ENCODE results near the gene BABAM2. TPM values are rescaled to one million over a fixed set of nuclear protein-coding genes. Genes with fewer than 3 reads are reported as not detected.

BABAM2 gene
- total RNA-seq, 1 donor from 2014 or later, result 43.5 TPM

DNA sequence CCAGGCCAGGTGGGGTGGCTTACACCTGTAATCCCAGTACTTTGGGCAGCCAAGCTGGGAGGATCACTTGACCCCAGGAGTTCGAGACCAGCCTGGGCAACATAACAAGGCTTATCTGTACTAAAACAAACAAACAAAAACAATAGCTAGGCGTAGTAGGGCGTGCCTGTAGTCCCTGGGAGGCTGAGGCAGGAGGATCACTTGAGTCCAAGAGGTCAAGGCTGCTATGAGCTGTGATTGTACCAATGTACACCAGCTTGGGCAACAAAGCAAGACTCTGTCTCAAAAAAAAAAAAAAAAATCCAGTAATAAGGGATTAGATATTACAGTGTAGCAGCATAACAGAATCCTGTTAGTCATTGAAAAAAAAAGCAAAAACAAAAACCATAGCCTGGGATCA lies 279.0 kb downstream of the BABAM2 start:
- H3K27ac Mint-ChIP-seq, result no peak overlapping the region
- TF ChIP-seq, protein P1, sequence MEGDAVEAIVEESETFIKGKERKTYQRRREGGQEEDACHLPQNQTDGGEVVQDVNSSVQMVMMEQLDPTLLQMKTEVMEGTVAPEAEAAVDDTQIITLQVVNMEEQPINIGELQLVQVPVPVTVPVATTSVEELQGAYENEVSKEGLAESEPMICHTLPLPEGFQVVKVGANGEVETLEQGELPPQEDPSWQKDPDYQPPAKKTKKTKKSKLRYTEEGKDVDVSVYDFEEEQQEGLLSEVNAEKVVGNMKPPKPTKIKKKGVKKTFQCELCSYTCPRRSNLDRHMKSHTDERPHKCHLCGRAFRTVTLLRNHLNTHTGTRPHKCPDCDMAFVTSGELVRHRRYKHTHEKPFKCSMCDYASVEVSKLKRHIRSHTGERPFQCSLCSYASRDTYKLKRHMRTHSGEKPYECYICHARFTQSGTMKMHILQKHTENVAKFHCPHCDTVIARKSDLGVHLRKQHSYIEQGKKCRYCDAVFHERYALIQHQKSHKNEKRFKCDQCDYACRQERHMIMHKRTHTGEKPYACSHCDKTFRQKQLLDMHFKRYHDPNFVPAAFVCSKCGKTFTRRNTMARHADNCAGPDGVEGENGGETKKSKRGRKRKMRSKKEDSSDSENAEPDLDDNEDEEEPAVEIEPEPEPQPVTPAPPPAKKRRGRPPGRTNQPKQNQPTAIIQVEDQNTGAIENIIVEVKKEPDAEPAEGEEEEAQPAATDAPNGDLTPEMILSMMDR (IDR thresholded peaks at IDR 0.05; ENCODE audit: unreplicated experiment), result no peak
- H3K4me1 Mint-ChIP-seq, result peaks cover 29% of the 10 kb centered on the region
- no peak overlapping the region for H3K4me3 Mint-ChIP-seq
- no peaks in the 10 kb centered on the region for H3K9me3 Mint-ChIP-seq
- H3K27me3 Mint-ChIP-seq (ENCODE audit: low read depth), result no peaks in the 10 kb centered on the region
- DNase-seq (ENCODE audit: low spot score in 2 of 2, unreplicated experiment in 2 of 2), result no peak
- no peaks in the 10 kb centered on the region for H3K36me3 Mint-ChIP-seq

DNA sequence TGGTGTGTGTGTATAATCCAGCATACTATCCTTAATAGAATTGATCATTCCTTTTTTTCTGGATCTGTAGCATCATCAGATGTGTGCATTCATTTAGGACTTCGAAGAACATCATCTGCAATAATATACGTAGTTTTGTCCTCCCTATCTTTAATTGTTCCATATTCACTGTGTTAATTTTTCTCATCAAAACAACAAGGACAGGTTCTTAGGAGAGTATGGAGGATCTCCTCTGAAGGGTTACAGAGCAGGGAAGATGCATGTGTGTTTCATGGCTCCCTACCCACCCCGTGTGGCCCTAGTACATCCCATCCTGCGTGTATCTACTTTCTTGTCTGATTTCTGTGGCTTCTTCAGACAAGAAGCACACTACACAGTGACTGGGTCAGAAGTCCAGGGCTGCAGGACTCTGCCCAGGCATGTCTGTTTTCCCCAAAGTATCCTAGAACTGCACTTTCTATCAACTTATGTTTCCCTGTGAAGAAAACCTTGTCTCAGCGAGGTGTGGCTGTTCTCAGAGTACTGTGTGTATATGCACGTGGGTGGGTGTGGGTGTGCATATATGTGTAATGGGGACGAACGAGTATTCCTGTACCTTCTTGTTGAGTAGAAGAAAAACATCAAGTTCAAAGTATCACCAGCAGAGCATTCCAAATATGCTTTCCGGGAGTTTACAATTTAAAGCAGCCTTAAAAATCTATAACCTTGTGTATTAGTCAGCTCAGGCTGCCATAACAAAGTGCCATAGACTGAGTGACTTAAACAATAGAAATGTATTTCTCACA lies 281.8 kb downstream of the BABAM2 start:
- TF ChIP-seq, protein P1 (IDR thresholded peaks at IDR 0.05; ENCODE audit: unreplicated experiment), result no peak
- Mint-ChIP-seq H3K36me3 (peaks cover 14% of the 10 kb centered on the region), H3K27me3 (ENCODE audit: low read depth) (no peaks in the 10 kb centered on the region), H3K4me3 (no peak overlapping the region), H3K27ac (peak overlapping the region; percentile 85), H3K9me3 (peaks cover 16% of the 10 kb centered on the region), H3K4me1 (peaks cover 21% of the 10 kb centered on the region)
- DNase-seq (ENCODE audit: low spot score in 2 of 2, unreplicated experiment in 2 of 2), result no peak

DNA sequence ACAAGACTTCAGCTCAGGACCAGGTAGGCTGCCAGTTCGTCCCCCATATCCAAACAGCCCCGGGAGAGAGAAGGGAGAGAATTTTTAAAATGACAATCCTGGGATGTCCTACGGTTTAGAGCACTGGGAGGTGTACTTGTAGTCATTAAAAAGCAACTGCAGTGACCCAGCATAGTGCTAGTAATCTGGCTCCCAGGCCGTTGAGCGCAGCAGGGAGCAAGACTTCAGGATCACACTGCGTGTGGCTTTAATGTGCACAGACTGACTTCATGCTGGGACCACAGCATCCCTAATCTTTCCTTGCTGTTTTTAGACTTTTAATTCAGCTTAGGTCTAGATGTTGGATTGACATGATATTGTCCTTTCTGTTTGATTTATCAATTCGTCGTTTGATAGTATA lies 282.8 kb downstream of the BABAM2 start:
- no peaks in the 10 kb centered on the region for H3K27me3 Mint-ChIP-seq (ENCODE audit: low read depth)
- DNase-seq (ENCODE audit: low spot score in 2 of 2, unreplicated experiment in 2 of 2), result no peak
- H3K4me3 Mint-ChIP-seq, result no peak overlapping the region
- peaks cover 21% of the 10 kb centered on the region for H3K36me3 Mint-ChIP-seq
- peak overlapping the region; percentile 27 for H3K27ac Mint-ChIP-seq
- peaks cover 26% of the 10 kb centered on the region for H3K9me3 Mint-ChIP-seq
- TF ChIP-seq, protein P1 (IDR thresholded peaks at IDR 0.05; ENCODE audit: unreplicated experiment), result no peak
- H3K4me1 Mint-ChIP-seq, result peaks cover 19% of the 10 kb centered on the region

DNA sequence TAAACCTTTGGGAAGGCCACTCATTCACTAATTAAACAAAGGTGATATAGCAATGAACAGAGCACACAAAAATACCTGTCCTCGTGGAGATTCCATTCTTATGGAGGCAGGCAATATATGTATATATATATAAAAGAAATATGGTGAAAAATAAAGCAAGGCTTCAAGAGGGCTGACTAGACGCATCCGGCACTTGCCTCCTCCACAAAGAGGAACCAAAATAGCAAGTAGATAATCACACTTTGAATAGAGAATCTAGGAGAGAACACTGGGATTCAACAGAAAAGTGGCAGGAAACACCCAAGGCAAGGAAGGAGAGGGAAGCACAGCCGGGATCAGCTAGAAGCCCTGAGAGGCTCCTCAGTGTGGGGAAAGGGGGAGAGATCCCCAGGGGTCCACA lies 283.7 kb downstream of the BABAM2 start:
- Mint-ChIP-seq H3K4me3 (no peak overlapping the region), H3K4me1 (peaks cover 14% of the 10 kb centered on the region), H3K9me3 (peaks cover 35% of the 10 kb centered on the region), H3K27ac (no peak overlapping the region), H3K36me3 (peaks cover 23% of the 10 kb centered on the region), H3K27me3 (ENCODE audit: low read depth) (no peaks in the 10 kb centered on the region)
- no peak for DNase-seq (ENCODE audit: low spot score in 2 of 2, unreplicated experiment in 2 of 2)
- TF ChIP-seq, protein P1 (IDR thresholded peaks at IDR 0.05; ENCODE audit: unreplicated experiment), result no peak

DNA sequence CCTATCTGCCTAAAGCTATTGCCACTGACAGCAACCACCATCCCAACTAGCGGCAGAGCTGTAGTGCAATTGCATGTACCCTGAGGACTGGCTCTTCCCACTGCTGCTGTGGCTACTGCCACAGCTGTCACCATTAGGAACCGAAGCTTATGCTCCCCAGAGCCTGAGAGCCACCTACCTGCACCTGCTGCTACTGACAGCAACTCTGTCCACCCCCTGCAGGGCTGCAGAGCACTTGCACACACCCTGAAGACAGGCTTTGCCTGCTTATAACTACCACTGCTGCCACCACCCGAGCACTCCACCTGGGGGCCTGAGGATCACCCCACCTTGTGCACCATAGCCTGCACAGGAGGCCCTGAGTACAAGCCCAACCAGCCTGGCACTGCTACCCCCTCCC lies 284.5 kb downstream of the BABAM2 start:
- H3K4me3 Mint-ChIP-seq, result no peak overlapping the region
- no peak overlapping the region for H3K27ac Mint-ChIP-seq
- H3K27me3 Mint-ChIP-seq (ENCODE audit: low read depth), result no peaks in the 10 kb centered on the region
- DNase-seq (ENCODE audit: low spot score in 2 of 2, unreplicated experiment in 2 of 2), result no peak
- H3K9me3 Mint-ChIP-seq, result peaks cover 43% of the 10 kb centered on the region
- H3K4me1 Mint-ChIP-seq, result peaks cover 14% of the 10 kb centered on the region
- TF ChIP-seq, protein P1 (IDR thresholded peaks at IDR 0.05; ENCODE audit: unreplicated experiment), result no peak
- peaks cover 23% of the 10 kb centered on the region for H3K36me3 Mint-ChIP-seq

Measured in mesothelial cell of epicardium (in vitro differentiated cells).